GM21786 (cell line): Measurements from ENCODE around the gene INPP5A.

Experiments used
- ATAC-seq: cut with Tn5 transposase; IDR thresholded peaks from one replicate; pipeline ENCODE4 v1.9.1; 2021; ENCODE audit not compliant: unreplicated experiment

Gene INPP5A

DNA sequence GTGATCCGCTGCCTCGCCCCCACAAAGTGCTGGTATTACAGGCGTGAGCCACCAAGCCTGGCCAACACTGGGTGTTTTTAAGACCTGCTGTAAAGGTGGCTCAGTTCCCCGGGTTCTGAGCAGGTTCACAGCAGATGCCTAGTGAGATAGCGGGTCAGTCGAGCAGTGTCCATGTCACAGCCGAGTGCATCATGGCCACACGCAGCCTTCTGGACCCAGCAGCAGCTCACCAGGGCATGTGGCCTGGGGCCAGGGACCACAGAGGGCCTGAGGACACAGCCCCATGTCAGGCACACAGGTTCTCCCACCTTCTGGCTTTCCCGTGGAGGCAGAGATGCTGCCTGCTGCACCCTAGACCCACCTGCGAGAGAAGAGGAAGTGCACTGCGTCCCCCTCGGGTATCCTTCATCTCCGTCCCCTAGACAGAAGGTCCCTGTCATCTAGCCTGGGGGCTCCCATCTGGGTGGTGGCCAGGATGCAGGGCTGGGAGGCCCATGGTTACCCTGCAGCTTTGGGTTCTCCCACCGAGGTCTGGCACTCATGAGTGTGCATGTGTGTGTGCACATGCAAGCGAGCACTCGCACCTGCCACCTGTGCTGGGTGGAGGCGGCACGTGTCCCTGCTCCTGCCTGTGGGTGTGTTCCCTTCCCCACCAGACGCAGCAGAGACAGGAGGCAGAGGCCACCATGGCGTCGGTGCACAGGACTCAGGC lies 149.8 kb downstream of the INPP5A start:
- no peak for ATAC-seq

DNA sequence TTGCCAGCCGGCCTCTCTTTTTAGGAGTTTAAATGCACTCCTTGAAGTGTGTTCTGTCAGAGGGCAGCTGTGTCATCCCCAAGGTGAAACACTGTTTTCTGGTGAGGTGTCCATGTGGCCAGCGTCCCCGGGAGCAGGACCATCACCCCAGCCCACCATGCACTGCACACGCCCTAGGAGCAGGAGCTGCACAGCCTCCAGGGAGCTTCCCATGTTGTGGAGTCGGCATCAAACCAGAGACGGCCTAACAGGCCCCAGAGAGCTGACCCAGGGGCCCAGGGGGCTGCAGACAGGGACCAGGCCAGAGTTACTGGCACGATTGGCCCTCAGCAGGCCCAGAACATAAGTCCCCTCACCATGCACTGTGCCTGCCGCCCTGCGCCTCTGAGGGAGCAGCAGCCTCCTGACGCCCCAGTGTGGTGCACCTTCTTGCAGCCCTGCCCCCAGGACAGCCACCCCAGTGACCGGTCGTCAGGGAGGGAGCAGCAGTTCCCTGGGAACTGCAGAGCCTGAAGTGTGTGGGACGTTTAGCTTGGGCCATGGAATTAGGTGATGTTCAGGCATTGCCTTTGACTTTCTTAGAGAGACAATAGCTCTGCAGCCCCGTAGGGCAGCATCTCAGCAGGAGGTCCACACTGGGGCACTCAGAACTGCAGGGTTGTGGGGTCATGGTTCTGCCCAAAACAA lies 150.4 kb downstream of the INPP5A start:
- ATAC-seq, result no peak

DNA sequence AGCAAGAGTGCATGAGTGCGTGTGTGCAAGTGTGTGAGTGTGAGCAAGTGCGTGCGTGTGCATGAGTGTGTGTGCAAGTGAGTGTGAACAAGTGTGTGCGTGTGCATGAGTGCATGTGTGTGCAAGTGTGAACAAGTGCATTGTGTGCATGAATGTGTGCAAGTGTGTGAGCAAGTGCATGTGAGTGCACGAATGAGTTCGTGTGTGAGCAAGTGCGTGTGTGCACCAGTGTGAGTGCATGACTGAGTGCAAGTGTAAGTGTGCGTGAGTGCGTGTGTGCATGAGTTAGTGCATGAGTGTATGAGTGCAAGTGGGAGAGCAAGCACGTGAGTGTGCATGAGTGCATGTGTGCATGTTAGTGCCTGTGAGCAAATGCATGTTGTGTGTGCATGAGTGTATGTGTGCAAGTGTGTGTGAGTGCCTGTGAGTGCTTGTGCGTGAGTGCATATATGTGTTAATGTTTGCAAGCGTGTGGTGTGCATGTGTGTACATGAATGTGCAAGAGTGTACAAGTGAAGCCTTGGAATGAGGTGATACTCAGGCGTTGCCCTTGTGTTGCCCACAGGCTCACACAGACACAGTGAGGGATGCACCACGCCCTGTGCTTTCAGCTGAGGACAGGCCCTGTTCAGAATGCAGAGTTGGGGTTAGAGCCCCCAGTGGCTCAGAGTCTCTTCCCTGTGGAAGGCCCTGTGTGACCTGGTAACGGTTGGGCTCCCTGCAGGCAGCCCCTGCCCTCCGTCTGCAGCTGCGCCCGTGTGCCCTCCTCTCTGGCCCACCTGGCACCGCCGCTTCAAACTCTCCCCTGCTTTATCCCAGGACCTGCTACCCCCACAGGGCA lies 151.2 kb downstream of the INPP5A start:
- ATAC-seq, result no peak

DNA sequence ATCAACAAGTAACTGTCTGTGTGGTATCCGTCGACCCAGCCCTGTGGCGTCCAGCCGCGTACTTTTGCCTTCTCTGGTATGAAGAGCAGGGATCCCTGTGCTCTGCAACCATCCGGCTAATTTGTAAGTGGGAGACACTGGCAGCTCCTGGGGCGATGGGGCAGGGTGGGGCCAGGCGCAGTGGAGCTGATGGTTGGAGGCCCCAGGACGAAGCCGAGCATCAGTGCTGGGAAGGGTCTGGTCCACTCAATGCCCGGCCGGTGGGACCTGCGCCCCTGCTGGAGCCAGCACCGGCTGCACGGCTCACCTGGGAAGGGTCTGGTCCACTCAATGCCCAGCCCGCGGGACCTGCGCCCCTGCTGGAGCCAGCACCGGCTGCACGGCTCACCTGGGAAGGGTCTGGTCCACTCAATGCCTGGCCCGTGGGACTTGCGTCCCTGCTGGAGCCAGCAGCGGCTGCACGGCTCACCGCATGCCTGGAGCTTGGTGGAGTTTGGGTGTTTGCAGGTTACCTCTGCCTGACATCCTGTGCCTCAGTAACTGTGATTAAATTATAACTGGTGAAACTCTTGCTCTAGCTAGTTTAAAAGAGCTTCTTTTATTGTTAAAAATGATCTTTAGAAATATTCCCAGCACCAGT lies 152.3 kb downstream of the INPP5A start:
- ATAC-seq, result no peak

GRCh38 chr10:132690401-132690800 lies 152.8 kb downstream of the INPP5A start:
- no peak for ATAC-seq

- no peak for ATAC-seq
Measured at GRCh38 chr10:132690821-132691610, 153.4 kb downstream of the INPP5A start.

- no peak for ATAC-seq
Measured at GRCh38 chr10:132691711-132692153, 154.1 kb downstream of the INPP5A start.

DNA sequence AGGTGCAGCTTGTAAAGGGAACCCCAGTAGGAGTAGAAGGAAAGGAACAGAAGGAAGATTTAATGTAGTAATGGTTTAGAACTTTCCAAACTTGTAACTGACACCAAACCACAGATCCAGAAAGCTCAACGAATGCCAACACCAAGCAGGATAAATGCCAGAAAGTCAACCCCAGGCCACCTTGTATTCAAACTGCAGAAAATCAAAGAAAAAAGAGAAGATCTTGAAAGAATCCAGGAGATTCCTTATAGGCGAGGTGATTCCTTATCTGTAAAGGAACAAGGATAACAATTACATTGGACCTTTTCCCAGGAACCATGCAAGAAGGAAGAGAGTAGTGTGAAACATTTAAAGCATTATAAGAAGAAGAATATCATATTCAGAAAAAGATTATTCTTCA lies 154.7 kb downstream of the INPP5A start:
- ATAC-seq, result no peak

DNA sequence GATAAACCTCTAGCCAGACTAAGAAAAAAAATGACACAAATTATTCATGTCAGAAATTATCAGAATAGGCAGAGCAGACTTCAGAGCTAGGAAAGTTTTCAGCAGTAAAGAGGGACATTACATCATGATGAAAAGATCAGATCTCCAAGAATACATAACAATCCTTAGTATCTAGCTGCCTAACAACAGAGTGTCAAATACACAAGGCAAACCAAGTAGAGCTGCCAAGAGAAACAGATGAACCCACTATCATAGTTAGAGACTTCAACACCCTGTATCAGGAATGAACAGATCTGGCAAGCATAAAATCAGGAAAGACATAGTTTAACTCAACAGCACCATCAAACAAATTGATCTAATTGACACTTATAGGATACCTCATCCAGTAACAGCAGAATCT lies 156.1 kb downstream of the INPP5A start:
- no peak for ATAC-seq

GRCh38 chr10:132696204-132696603 lies 158.6 kb downstream of the INPP5A start:
- no peak for ATAC-seq

DNA sequence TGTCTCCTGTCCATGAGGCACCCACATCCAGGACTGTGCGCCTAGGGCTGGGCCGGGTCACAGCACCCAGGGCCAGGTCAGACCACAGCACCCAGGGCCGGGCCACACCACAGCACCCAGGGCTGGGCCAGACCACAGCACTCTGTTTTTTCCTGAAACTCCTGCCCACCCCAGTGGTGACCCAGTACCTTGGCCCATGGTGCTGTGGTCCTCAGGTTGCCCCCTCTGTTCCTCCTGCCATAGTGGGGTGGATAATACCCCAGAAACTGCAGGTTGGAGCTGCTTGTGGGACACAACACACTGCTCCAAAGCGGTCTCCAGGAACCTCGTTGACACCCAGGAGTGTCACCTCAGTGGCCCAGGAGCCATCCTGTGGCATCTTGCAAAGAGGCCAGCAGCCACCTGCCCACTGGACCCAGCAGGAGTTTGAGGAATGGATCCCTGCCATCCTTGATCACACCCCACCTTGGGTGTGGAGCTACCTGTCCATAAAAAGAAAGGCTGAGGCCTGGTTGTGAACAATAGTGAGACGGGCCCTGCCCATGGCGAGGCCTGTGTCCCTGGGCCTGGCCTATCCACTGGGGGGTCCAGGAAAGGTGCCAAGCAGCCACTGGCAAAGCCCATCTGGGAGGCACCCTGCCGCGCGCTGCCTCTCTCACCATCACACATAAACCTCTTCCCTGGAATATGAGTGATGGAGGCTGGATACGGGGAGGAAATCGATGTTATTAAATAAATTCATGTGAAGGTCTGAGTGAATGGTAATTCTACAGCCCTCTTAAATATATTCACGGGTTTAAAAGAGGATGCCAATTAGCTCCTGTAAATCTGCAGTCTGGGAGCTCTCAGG lies 159.4 kb downstream of the INPP5A start:
- no peak for ATAC-seq

DNA sequence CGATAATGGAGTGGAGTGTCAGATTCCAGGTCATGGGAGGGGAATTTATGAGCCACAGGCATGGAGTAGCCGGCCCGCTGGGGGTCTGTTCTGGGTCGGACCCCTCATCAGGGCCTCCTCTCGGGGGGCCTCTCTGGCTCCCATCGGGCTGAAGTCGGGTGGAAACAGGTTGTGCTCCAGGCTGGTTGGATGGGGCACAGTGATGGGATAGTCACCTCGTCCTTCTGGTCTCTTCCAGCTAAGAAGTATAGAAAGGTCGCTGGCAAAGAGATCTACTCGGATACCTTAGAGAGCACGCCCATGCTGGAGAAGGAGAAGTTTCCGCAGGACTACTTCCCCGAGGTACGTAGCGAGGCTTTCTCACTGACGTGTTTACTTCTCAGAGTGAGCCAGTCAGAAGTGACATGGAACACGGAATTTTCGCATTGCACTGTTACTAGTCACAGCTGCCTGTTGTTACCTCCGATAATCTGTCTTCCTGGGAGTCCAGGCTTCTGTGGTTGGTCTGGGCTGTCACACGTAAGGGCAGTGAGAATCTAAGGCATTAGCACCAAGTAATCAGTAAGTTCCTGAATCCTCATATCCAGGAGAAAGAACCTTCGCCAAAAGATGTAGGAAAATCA lies 160.1 kb downstream of the INPP5A start:
- no peak for ATAC-seq

DNA sequence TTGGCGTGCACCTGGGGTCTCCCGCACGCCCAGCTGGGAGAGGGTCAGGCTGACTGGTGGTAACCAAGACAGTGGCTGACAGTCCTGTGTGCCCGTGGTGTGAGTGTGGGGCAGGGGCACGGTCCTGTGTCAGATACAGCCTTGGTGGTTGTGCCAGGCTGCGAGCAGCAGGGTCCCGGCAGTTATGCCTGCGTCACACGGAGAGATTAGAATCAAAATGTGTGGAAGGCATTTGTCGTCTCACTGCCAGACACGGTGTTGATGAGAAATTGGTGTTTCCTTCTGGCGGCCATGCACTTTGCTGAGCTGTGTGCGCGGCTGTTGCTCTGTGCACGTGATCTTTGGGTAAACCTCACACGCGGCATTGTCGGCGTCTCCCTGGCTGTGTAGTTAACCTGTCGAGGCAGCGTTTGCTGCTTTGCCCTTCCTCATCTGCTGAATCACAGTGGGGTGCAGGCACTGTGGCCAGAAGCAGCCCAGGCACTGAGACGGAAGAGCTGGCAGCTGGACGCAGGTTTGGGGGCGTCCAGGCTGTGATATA lies 160.7 kb downstream of the INPP5A start:
- no peak for ATAC-seq

- ATAC-seq, result no peak
Measured at GRCh38 chr10:132698761-132699391, 161.3 kb downstream of the INPP5A start.

DNA sequence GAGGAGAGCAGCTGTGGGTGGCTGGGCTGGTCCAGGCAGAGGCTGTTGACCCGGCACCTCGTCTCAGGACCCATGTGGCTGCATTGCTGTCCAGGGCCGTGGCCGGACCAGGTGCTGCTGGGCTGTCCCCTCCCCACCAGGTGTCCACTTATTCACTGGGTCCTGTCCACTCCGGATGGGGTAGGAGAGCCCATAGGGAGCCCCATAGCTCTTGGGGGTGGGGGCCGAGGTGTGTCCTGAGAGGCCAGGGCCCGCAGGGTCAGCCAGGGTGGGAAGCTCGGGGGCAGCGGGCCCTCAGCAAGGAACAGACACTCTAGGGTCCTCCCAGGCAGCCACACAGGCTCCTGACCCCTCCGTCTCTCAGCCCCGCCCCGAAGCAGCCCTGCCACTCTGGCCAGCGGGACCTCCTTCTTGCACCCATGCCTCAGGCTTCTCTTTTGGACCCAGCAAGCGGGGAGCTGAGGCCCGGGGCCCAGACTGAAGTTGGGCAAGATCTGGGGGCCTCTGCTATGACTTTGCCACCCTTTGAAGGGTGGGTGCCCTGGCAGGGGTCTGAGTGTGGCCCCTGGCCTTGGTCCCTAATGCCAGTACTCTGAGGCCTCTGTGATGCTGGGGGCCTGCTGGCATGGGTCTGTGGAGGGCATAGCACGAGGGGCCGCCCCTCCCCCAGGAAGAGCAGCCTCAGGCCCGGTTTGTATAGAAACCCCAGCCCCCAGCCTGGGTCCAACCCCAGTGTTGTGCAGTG lies 162.0 kb downstream of the INPP5A start:
- no peak for ATAC-seq

DNA sequence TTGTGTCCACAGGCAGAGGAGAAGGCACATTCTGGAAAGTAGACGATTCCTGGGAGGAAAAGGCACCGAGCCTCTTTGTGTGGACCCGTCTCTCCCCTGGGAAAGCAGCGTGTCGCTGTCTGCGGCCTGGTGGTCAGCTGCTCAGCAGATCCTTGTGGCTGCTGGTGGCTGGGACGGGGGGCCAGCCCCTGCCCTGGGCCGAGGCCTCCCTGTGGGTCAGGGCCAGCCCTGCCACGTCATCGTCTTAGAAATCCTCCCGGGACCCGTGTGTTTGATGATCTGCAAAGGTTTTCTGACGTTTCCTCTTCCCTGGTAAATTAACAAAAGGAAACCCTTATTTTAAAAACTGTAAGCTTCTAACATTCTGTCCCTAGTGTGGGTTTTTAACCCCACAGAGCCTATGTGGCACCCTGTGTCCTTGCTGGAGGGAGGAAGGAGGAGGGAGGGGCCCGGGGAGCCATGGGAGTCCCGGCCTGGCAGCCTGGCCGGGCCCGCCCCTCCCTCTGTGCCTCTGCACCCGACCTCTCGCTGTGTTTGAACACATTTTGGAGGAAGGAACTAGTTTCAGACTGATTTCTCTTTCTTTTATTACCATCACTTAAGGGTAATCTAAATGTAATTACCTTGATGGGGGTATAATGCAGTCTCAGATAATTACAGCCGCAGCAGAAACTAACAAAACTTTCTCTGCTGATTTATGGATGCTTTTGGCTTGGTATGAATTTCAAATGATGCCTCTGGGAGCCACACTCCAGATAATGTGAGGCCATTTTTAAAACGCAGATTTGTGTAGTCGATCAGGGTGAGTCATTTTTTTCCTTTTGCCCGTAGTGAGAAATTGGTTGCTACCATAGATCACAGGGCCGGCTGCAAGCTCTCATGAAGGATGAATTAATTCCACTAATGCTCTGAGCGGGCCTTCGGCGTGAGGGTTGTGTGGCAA lies 162.8 kb downstream of the INPP5A start:
- no peak for ATAC-seq
